D721Med (cell line): ENCODE results near the gene PIRT.

Experiments
- DNase-seq: peaks from one replicate; pipeline ENCODE4 v3.0.0; 2011; ENCODE audit warnings: low spot score; ENCODE audit not compliant: insufficient read length
- FAIRE-seq: peaks from 2 replicates; lab custom pipeline; 2011; peaks lifted over from hg19 to GRCh38; lab: Jason Lieb, UNC
- CTCF ChIP-seq: IDR thresholded peaks from 2 replicates; pipeline ENCODE4 v1.5.1; 2012; ENCODE audit warnings: mild to moderate bottlenecking, control low read depth; ENCODE audit not compliant: insufficient read depth; ENCODE audit errors: missing control alignments

The PIRT gene

GRCh38 chr17:10806545-10807262 is 31.2 kb downstream of the PIRT start:
- DNase-seq (no peak), FAIRE-seq (no peak)
- TF ChIP-seq CTCF: no peak

- FAIRE-seq (no peak), DNase-seq (no peak)
- TF ChIP-seq CTCF: no peak
Measured at GRCh38 chr17:10805911-10806310, 32.0 kb downstream of the PIRT start.

GRCh38 chr17:10804546-10804945 is 33.3 kb downstream of the PIRT start:
- no peak for FAIRE-seq

GRCh38 chr17:10803830-10804475 is 33.9 kb downstream of the PIRT start, which contains the start of gene TMEM238L:
Gene TMEM238L, minus strand, starts transcription at chr17:10804099. Its CDS starts 136 bp downstream, at chr17:10803963.
- DNase-seq (no peak), FAIRE-seq (no peak)
- no peak for TF ChIP-seq CTCF

More at GRCh38 chr17:10804546-10804945, 33.3 kb downstream of the PIRT start:
- TF ChIP-seq CTCF: no peak
- no peak for DNase-seq

- TF ChIP-seq CTCF: no peak
- DNase-seq: no peak
Measured at GRCh38 chr17:10803350-10803749, 34.5 kb downstream of the PIRT start.

GRCh38 chr17:10802496-10803284 is 35.2 kb downstream of the PIRT start:
- DNase-seq (no peak), FAIRE-seq (no peak)
- TF ChIP-seq CTCF: no peak

More at GRCh38 chr17:10803350-10803749, 34.5 kb downstream of the PIRT start:
- FAIRE-seq: no peak
